Inflammatory macrophage (primary cell): ENCODE measurements around the gene ROPN1.

ENCODE experiments used
- DNase-seq, 2 donors: peaks; one replicate each; pipeline ENCODE4 v3.0.0-alpha.2; 2020 to 2022

The ROPN1 gene

DNA sequence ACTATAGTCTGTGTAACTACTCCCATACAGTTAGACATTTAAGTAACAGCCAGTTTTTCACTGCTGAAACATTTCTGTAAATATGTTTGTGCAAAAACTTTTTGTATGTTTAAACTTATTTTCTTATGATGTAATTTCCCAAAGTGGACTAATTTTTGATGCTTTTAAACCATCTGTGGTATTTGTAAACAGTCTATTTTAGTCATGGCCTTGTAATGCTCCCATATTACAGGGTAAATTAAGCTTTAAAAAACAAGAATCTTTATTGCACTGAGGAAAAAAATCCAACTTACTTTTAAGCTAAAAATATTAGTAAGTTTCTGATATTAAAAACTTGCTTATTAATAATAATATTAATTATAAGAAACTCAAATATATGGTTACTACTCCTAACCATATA, 44.4 kb downstream of the ROPN1 start:
- no peak for DNase-seq

GRCh38 chr3:123941542-123941941, 50.4 kb downstream of the ROPN1 start:
- DNase-seq, result no peak

- DNase-seq, result no peak
These were observed 50.8 kb downstream of the ROPN1 start for GRCh38 chr3:123941121-123941520.

DNA sequence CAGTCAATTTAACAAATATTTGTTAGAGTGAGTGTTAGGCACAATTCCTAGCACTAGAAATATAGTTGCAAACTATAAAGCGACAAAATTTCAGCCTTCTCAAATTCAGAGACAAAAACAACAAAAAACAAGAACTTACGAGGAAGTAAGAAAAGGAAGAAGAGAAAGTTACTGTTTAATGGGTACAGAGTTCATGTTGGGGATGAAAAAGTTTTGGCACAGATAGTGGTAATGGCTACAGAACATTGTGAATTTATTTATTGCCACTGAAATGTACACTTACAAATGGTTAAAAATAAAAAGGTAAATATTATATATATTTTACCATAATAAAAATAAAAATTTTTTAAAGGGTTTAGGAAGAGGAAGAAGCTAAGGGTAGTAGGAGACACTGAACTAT, 52.2 kb downstream of the ROPN1 start:
- DNase-seq, result no peak

DNA sequence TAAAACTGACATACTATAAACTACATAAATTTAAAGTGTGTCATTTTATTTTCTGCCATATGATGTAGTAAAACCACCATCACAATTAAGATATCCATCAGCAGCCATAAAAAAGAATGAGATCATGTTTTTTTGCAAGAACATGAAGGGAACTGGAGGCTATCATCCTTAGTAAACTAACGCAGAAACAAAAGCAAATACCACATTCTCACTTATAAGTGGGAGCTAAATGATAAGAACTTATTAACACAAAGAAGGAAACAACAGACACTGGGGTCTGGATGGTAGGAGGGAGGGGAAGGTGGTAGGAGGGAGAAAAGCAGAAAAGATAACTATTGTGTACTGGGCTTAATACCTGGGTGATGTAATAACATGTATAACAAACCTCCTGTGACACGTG, 55.5 kb downstream of the ROPN1 start:
- no peak for DNase-seq

DNA sequence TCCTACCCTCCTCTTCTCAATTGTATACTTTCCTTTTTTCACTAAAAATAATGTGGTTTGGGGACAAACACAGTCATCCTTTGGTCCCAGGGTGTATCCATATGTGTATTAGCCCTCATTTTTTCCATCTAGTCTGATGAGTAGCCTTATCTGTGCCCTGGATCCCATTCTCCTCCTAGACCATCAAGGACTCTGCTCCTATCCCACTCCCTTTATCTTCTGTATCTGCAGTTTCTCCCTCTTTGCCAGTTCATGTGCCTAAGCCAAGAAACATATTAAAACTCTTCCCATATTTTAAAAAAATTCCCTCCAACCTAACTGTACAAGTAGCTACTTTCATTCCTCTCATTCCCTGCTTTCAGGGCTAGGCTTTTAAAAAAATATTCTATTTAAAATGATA, 56.1 kb downstream of the ROPN1 start:
- DNase-seq, result no peak

- DNase-seq, result no peak
These were observed 57.7 kb downstream of the ROPN1 start for GRCh38 chr3:123934250-123934649.

DNA sequence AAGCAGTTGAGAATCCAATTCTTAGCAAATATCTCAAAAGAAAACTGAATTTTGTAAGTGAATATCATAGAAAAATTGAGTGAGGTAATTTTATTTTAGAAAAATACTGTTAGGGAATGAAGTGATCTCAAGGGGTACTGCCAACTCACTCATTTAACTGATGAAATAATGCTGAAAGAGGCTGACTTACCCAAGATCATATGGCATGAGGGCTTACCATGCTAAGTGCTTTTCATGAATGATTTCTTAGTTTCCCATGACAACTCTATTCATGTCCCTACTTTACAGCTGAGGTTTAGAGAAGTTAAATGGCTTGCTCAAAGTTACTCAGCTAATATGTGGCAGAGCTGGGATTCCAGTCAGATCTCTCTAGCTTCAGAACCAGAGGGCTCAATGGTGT, 61.5 kb downstream of the ROPN1 start:
- DNase-seq, result no peak

- DNase-seq, result no peak
These were observed 62.6 kb downstream of the ROPN1 start for GRCh38 chr3:123929325-123929724.

DNA sequence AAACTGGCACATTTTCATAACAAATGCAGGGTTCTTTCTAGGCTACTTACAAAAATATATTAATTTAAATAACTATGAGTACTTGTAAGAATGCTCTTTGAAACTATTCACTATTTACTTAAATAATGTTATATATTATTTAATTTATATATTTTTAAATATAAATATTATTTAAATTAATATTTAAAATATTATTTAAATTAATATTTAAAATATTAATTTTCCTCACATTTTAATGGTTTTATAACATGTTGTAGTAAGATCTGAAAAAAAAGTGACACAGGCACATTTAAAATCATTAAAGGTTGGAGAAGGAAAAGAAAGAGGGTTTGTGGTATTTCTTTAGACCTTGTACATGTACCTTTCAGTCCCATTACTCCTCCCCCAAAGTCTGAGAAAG, 65.5 kb downstream of the ROPN1 start:
- DNase-seq, result no peak

- DNase-seq, result no peak
These were observed 71.1 kb downstream of the ROPN1 start for GRCh38 chr3:123920868-123921267.

- no peak for DNase-seq
These were observed 71.5 kb downstream of the ROPN1 start for GRCh38 chr3:123920383-123920782.

- DNase-seq, result no peak
These were observed 72.6 kb downstream of the ROPN1 start for GRCh38 chr3:123919353-123919752.
